GM21723 (cell line): ENCODE measurements around the gene ATF7IP2.
"Not testable (repeated sequence)": the region's sequence is repeated elsewhere in the genome, so short reads cannot be mapped to it uniquely, and the experiment has no call there.

Experiments
- ATAC-seq: cut with Tn5 transposase; IDR thresholded peaks from one replicate; pipeline ENCODE4 v1.9.1; 2021; ENCODE audit warnings: mild to moderate bottlenecking, moderate library complexity; ENCODE audit not compliant: unreplicated experiment

The ATF7IP2 gene, protein sequence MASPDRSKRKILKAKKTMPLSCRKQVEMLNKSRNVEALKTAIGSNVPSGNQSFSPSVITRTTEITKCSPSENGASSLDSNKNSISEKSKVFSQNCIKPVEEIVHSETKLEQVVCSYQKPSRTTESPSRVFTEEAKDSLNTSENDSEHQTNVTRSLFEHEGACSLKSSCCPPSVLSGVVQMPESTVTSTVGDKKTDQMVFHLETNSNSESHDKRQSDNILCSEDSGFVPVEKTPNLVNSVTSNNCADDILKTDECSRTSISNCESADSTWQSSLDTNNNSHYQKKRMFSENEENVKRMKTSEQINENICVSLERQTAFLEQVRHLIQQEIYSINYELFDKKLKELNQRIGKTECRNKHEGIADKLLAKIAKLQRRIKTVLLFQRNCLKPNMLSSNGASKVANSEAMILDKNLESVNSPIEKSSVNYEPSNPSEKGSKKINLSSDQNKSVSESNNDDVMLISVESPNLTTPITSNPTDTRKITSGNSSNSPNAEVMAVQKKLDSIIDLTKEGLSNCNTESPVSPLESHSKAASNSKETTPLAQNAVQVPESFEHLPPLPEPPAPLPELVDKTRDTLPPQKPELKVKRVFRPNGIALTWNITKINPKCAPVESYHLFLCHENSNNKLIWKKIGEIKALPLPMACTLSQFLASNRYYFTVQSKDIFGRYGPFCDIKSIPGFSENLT

DNA sequence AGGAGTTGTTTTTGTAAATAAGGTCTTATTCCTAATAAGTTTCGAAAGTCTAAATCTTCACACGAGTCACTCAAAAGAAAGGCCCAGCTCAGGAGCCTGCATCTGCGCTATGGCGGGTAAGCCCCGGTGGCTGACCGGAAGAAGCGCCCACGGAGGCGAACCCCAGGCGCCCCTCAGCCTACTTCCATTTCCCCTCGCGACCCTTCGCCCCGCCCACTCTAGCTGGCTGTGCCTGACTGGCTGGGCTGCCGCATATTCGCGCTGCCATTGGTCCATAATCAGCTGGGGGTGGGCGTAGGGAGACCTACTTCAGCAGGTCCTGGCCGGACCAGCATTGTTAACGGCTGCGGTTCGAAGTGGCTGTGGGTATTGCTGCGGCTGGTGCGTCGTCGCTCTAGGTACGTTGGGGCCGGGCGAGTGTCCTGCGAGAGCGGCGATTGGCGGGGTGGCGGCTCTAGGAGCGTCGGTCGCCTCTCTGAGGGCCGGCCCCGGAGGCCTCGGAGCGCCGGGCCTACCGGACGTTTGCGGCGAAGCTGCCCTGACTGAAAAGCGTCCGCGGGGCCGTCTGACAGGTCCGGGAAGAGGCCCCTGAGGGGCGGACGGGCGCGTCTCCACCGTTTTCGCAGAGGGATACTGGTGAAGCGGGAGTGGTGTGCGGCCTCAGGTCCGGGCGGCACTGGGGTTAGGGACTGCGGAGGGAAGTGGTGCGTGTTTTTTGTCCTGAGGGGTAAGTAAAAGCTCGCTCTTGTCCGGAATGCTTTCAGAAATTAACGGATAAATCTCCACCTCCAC lies at the start of gene ATF7IP2:
Gene ATF7IP2 (plus strand): TSS at position 337 of the 792 bp plus-strand sequence. CDS start 44,560 bp downstream, outside the sequence.
- ATAC-seq, result peak; percentile 91

DNA sequence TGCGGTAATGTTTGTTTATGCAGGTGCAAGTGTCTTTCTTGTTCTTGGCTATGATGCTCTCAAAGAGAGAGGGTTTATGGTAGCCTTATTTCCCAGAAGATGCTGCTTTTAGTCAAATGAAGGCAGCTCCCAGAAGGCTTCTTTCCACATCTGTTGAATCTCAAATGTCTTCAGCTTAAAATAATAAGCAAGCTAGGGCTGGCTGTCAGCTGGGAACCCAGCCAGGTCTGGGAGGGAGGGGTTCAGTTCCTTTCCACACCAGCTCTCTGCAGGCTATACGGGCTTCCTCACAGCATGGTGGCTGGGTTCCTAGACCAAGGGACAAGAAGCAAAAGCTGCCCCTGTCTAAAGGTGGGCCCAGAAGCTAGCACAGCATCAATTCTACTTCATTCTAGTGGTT lies 47.4 kb upstream of the ATF7IP2 start:
- ATAC-seq, result no peak

DNA sequence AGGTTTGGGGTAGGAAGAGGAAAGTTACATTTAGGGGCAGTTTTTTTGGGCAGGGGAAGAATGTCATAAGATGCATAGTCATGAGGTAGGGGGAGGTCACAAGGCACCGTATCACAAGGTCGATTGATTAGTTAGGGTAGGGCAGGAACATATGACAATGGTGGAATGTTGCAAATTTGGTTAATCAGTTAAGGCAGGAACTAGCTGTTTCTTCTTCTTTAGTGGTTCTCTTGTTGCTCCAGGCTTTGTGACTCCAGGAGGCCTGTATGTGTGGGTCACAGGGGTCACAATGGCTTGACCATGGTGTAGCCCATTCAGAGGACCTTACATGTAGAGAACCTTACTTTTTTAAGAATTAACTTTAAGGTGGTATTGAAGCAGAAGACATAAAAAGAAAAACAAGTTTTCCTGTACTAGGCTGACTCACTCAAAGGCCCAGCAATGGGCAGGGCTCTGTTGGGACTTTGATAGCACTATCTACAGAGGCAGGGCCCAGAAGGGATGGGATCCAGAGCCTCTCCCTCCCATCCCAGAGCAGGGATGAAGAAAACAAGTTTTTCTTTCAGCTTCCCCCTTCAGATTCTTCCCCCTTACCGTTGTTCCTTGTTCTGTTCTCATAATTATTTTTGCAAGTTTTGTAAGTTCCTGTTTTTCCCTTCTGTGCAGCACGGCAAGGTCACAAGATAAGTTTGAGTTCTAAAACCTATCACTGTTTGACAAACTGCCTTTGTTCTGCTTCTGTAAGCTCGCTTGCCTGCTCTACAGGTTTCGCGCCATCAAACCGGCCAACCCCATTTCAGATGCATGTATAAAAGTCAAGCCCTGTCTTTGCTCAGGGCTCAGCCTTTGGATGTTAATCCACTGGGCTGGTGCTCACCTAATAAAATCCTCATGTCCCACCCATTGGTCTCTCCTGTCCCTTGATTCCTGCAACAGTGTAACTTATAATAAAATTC lies 45.8 kb upstream of the ATF7IP2 start:
- no peak for ATAC-seq

DNA sequence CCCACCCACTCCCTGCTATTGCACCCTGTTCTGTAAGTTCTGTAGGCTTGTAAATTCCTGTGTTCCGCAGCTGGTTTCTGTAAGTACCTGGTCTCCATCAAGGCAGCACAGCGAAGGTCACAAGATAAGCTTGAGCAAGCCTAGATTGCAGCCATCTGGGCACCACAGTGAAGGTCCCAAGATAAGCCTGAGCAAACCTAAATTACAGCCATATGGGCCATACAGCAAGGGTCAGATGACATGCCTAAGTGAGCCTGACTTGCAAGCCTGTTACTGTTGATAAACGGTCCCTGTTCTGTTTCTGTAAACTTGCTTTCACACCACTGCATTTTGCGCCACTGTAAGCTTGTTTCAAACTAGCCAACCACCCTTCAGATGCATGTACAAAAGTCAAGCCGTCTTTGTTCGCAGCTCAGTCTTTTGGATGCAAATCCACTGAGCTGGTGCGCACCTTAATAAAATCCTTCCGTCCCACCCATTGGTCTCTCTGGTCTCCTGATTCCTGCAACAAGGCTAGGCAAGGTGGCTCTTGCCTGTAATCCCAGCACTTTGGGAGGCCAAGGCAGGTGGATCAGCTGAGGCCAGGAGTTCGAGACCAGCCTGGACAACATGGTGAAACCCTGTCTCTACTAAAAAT lies 42.6 kb upstream of the ATF7IP2 start:
- ATAC-seq, result no peak

DNA sequence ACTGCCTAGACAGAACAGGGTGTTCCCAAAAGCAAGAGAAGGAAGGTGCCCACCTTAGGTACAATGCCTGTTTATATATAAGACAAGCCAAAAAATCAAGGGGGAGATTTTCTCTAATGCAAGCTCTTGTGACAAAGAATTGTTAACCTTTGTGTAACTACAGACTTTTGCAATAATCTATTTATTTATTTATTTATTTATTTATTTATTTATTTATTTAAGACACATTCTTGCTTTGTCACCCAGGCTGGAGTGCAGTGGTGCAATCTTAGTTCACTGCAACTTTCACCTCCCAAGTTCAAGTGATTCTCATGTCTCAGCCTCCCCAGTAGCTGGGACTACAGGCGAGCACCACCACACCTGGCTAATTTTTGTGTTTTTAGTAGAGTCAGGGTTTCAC lies 41.2 kb upstream of the ATF7IP2 start:
- ATAC-seq, result not testable (repeated sequence)

DNA sequence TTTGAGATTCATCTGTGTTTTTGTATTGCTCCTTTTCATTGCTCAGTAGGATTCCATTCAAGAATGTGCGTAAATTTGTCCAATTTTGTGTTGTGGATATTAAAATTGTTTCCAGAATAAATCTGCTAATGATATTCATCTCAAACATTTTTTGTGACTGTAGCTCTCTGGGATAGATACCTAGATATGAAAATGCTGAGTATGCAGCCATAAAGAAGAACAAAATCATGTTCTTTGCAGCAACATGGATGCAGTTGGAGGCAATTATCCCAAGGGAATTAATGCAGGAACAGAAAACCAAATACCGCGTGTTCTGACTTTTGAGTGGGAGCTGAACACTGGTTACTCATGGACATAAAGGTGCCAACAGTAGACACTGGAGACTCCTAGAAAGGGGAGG lies 40.2 kb upstream of the ATF7IP2 start:
- ATAC-seq, result no peak

DNA sequence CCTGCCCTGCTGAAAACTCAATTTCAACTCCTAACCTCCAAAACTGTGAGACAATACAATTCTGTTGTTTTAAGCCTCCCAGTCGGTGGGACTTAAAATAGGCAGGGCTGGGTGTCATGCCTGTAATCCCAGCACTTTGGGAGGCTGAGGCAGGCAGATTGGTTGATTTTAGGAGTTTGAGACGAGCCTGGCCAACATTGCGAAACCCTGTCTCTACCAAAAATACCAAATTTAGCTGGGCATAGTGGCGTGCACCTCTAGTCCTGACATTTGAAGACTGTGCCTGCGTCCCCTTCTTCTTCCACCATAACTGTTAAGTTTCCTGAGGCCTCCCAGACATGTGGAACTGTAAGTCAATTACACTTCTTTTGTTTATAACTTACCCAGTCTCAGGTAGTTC lies 36.0 kb upstream of the ATF7IP2 start:
- no peak for ATAC-seq

DNA sequence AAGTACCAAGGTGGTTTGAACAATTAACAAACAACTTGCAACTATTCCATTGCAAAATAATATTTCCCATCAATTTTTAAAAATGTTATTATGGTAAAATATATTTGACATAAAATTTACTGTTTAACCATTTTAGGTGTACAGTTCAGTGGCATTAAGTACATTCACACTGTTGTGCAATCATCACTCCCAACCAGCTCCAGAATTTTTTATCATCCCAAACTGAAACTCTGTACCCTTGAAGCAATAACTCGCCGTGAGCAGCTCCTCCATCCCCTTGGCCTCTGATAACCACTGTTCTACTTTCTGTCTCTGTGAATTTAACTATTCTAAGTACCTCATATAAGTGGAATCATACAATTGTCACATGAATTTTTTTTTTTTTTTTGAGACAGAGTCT lies 33.6 kb upstream of the ATF7IP2 start:
- ATAC-seq, result no peak

DNA sequence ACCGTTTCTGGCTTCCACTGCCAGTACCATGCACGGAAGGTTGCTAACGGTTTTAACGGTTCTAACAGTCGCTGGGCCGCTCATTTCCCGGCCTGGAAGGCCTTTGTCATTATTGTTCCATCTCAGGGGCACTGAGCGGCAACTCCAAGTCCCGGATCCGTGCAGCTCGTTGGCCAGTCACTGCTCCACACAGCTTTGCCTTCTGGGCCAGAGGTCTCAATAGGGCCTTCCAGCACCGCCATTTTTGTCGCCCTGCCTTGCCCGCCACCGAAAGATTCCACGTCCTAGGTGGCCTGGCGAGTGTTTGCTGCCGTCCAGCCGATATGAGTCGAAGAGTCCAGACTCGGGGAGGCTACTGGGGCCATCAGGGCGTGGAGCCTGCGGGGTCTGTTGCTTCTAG lies 30.3 kb upstream of the ATF7IP2 start:
- no peak for ATAC-seq

DNA sequence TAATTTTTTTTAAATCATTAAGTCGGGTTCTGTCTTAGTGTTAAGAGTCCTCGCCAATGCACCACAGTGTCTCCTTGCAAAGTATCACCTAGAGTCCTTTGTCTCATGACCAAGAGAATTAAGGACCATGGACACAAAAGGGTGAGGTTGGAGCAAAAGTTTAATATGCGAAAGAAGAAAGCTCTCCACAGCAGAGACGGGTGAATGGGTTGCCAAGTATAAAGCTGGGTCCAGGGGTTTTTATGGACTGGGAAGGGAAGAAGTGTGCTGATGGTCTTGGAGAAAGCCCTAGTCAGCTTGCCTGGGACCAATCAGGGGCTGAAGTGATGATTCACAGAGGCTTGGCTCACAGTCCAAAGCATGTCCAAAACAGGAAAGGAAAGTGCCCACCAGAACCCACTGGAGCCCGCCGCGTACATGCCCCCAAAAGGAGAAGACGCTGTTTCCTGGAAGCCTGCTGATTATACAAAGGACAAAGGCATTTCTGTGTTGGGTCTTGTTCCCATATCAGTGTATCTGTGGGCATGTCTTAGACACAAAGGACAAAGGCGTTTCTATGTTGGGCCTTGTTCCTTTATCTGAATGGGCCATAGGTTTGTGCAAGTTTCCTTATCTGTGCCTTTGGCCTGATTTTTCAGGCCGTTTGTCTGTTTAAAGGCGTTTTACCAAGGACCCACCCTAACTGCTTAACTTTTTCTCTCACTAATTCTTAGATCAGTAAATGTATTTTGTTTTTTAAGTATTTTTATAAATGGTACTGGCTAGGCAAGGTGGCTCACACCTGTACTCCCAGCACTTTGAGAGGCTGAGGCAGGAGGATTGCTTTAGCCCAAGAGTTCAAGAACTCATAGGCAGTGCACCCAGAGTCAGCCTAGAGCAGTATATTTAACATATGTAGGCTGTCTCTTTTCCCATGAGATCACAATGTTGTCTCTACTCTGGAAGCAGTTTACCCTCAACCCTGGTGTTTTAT lies 28.7 kb upstream of the ATF7IP2 start:
- no peak for ATAC-seq

DNA sequence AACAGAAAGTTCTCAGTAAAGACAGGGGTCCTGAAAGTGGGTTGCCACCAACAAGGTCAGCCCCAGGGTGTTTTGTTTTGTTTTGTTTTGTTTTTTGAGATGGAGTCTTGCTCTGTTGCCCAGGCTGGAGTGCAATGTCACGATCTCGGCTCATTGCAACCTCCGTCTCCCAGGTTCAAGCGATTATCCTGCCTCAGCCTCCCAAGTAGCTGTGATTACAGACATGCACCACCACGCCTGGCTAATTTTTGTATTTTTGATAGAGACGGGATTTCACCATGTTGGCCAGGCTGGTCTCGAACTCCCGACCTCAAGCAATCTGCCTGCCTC lies 24.1 kb upstream of the ATF7IP2 start:
- not testable (repeated sequence) for ATAC-seq

DNA sequence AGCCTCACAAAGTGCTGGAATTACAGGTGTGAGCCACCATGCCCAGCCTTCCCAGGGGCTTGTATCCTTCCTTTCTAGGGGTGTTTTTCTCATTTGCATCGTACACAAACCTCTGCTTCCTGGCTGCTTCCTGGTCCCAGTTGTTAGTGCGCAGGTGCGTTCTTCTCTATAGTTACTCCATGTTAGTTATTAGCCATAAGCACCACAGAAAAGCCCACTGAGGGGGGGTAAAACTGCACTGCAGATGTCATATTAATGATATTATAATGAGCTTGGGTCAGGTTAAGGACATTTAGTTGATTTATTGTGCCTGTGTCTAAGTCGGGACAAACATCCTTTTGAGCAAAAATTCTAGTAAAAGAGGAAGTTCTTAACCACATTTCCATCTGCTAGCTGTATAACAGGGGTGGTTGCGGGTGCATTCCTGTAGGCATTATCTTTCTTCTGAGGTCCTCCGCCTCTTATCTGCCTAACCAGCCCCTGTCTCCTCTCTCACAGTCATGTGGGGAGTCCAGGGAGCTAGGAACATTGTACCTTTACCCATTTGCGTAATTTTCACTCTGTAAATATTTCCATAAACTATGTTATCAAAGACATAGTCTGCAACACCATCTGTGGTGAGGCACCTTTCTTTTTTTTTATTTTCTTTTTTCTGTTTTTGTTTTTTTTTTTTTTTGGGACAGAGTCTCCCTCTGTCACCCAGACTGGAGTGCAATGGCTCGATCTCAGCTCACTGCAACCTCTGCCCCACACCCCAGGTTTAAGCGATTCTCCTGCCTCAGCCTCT lies 23.6 kb upstream of the ATF7IP2 start:
- ATAC-seq, result no peak

DNA sequence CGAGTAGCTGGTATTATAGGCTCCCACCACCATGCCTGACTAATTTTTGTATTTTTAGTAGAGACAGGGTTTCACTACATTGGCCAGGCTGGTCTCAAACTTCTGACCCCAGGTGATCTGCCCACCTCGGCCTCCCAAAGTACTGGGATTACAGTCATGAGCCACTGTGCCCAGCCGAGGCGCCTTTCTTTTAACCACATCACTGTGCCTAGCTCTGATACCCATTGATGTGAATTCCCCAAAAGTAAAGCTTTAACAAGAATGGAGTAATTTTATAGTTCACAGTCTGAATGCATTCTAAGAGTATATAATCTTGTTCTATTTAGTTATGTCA lies 23.0 kb upstream of the ATF7IP2 start:
- ATAC-seq, result not testable (repeated sequence)

DNA sequence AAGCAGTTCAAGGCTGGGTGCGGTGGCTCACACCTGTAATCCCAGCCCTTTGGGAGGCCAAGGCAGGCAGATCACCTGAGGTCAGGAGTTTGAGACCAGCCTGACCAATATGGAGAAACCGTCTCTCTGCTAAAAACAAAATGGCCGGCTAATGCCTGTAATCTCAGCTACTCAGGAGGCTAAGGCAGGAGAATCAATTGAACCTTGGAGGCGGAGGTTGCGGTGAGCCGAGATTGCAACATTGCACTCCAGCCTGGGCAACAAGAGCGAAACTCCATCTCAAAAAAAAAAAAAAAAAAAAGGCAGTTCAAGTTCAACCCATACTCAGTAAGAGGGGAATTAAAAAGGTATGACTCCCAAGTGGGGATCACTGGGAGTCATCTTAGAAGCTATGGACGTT lies 19.2 kb upstream of the ATF7IP2 start:
- ATAC-seq, result not testable (repeated sequence)

DNA sequence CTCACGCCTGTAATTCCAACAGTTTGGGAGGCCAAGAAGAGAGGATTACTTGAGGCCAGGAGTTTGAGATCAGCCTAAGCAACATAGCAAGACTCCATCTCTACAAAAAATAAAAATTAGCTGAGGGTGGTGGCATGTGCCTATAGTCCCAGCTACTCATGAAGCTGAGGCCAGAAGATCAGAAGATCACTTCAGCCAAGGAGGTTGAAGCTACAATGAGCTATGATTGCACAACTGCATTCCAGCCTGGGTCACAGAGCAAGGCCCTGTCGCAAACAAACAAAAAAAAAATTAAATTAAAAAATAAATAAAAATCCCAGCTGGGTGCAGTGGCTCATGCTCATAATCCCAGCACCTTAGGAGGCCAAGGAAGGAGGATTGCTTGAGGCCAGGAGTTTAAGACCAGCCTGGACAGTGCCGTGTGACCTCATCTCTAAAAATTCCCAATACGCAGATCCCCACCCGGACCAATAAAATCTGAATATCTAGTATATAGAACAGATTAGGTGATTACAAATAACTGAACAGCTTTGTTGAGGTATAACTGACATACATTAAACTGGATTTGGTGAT lies 18.2 kb upstream of the ATF7IP2 start:
- ATAC-seq, result no peak

DNA sequence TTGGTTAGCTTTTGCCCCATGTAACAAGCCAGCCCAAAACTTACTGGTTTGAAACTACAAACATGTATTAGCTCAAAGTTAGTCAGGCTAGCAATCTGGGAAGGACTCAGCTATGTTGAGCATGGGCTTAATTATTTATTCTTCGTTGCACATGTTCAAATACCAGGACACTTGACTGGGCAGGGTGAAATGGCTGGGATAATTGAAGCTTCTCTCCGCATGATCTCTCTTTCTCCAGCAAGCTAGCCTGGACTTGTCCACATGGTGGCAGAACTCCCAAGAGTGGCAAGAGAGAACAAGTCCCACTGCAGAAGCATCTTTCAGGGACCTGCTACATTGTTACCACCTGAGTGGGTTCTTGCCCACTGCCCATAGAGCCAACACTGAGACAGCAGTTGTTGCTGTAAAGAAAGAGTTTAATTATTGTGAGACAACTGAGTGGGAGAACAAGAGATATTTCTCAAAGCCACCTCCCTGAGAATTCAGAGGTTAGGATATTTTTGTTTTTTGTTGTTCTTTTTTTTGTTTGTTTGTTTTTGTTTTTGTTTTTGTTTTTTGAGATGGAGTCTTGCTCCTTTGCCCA lies 16.8 kb upstream of the ATF7IP2 start:
- no peak for ATAC-seq

DNA sequence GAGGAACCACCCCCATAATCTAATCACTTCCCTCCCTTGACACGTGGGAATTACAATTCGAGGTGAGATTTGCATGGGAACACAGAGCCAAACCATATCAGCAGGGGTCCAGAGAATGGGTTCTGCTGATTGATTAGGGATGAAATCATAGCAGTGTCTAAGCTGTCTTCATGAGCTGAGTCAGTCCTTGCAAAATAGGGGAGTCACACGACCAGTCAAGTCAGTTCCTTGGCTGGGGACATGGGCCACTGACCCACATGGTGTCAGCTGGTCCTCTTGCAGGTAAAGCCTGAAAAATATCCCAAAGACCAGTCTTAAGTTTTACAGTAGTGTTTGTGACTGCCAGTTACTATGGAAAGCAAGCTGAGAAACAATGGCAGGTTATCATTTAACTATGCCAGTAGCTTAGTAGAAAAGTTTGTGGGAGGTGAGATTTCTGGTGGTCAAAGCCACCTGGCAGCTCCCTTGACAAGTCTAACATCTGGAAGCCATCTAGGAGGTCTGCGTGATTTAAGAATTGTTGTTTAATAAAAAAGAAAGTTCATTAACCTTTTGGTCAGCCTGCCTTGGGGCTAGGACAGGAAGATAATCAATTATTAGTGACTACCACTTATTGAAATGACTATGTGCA lies 15.7 kb upstream of the ATF7IP2 start:
- no peak for ATAC-seq
